ENCODE measurements around the gene SSNA1.

DNA sequence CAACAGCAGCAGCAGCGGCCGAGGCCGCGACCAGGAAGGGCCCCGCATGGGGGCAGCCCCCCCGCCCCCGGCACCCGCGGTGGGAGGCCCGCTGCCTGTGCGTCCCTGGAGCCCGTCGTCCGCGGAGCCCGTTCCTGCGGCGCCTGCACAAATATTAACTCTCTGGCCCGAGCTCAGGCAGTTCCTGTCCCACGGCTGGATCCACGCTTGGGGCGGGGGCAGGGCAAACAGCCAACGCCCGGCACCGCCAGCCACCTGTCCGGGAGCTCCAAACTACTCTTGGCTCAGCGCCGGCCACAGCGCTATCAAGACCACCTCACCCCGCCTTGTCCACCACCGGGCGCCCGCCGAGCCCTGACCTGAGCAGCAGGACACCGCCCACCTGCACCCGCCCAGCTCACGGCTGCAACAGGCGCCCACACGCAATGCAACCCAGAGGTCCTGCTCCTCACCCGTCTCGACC is 18.5 kb upstream of the SSNA1 start, which contains the start of gene LRRC26:
- TF ChIP-seq, protein P1, sequence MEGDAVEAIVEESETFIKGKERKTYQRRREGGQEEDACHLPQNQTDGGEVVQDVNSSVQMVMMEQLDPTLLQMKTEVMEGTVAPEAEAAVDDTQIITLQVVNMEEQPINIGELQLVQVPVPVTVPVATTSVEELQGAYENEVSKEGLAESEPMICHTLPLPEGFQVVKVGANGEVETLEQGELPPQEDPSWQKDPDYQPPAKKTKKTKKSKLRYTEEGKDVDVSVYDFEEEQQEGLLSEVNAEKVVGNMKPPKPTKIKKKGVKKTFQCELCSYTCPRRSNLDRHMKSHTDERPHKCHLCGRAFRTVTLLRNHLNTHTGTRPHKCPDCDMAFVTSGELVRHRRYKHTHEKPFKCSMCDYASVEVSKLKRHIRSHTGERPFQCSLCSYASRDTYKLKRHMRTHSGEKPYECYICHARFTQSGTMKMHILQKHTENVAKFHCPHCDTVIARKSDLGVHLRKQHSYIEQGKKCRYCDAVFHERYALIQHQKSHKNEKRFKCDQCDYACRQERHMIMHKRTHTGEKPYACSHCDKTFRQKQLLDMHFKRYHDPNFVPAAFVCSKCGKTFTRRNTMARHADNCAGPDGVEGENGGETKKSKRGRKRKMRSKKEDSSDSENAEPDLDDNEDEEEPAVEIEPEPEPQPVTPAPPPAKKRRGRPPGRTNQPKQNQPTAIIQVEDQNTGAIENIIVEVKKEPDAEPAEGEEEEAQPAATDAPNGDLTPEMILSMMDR (IDR thresholded peaks at IDR 0.05) = no peak
- TF ChIP-seq POLR2A (IDR thresholded peaks at IDR 0.05) = no peak
